Endometrial microvascular endothelial cells (primary cell): Measurements from ENCODE around the gene DLD. TPM values are rescaled to one million over a fixed set of nuclear protein-coding genes. Genes with fewer than 3 reads are reported as not detected.
"Not testable (repeated sequence)": the region's sequence is repeated elsewhere in the genome, so short reads cannot be mapped to it uniquely, and the experiment has no call there.

Experiments used
- in situ Hi-C: cut with HindIII; loops from 2 replicates; pipeline ENCODE4 v1.10.0; 2017; ENCODE audit warnings: low sequenced_read_pairs, low pct_unique_long_range_greater_than_20kb; ENCODE audit errors: inconsistent ontology term
- total RNA-seq: library from RNA; depleted of rRNA; stranded (reverse); fragments of >200 nt; gene quantifications from one replicate; pipeline ENCODE4 v1.2.3, GENCODE V29; 2015; ENCODE audit errors: inconsistent ontology term

DLD gene
- total RNA-seq, 1 donor from 2014 or later = 161 TPM

- in situ Hi-C loops = no loop called here
These were observed 20.5 kb upstream of the DLD start for GRCh38 chr7:107870427-107871000.

- in situ Hi-C loops = no loop called here
These were observed 16.9 kb upstream of the DLD start for GRCh38 chr7:107874111-107874510.

- in situ Hi-C loops = no loop called here
These were observed 16.2 kb upstream of the DLD start for GRCh38 chr7:107874605-107875446.

GRCh38 chr7:107876916-107877315 lies 14.1 kb upstream of the DLD start:
- in situ Hi-C loops = no loop called here

GRCh38 chr7:107877731-107878382 lies 13.1 kb upstream of the DLD start:
- in situ Hi-C loops = no loop called here

GRCh38 chr7:107878636-107879035 lies 12.3 kb upstream of the DLD start:
- in situ Hi-C loops = no loop called here

- in situ Hi-C loops = no loop called here
These were observed 11.5 kb upstream of the DLD start for GRCh38 chr7:107879400-107880035.

- in situ Hi-C loops = no loop called here
These were observed 8.2 kb upstream of the DLD start for GRCh38 chr7:107882766-107883165.

GRCh38 chr7:107884066-107884818 lies 6.7 kb upstream of the DLD start:
- in situ Hi-C loops = no loop called here

- in situ Hi-C loops = not testable (repeated sequence)
These were observed 3.2 kb upstream of the DLD start for GRCh38 chr7:107887827-107888226.

- in situ Hi-C loops = no loop called here
These were observed 991 bp upstream of the DLD start for GRCh38 chr7:107889992-107890391.

GRCh38 chr7:107890493-107890961 lies 456 bp upstream of the DLD start:
- in situ Hi-C loops = no loop called here

GRCh38 chr7:107891636-107892366 lies 818 bp downstream of the DLD start:
- in situ Hi-C loops = no loop called here

GRCh38 chr7:107892367-107892741 lies 1.4 kb downstream of the DLD start:
- in situ Hi-C loops = not testable (repeated sequence)

GRCh38 chr7:107898997-107899594 lies 8.1 kb downstream of the DLD start:
- in situ Hi-C loops = no loop called here

GRCh38 chr7:107900496-107901015 lies 9.6 kb downstream of the DLD start:
- in situ Hi-C loops = no loop called here

- in situ Hi-C loops = no loop called here
These were observed 11.4 kb downstream of the DLD start for GRCh38 chr7:107902381-107902780.

- in situ Hi-C loops = no loop called here
These were observed 16.8 kb downstream of the DLD start for GRCh38 chr7:107907790-107908189.
